Peyer's patch (tissue), 4 donors: ENCODE measurements around the gene FTO. TPM values are rescaled to one million over a fixed set of nuclear protein-coding genes. Genes with fewer than 3 reads are reported as not detected.

ENCODE experiments used
- DNase-seq, 3 donors: peaks; one replicate each; pipeline ENCODE4 v3.0.0-alpha.2; 2017 to 2019
- H3K27ac ChIP-seq, 4 donors: fragments of 200-600 bp; sonication (generic); one replicate each; pipeline ENCODE4 v1.5.1; 2016 to 2019
- H3K27me3 ChIP-seq, 2 donors: fragments of 200-600 bp; sonication (generic); one replicate each; pipeline ENCODE4 v1.5.1; 2019
- H3K36me3 ChIP-seq, 3 donors: fragments of 200-600 bp; sonication (generic); one replicate each; pipeline ENCODE4 v1.5.1; 2016 to 2019
- H3K4me1 ChIP-seq, 4 donors: fragments of 200-600 bp; sonication (generic); one replicate each; pipeline ENCODE4 v1.5.1; 2016 to 2019
- H3K4me3 ChIP-seq, 4 donors: fragments of 200-600 bp; sonication (generic); 1 replicate in 3 of 4; 2 replicates in 1 of 4; pipeline ENCODE4 v1.5.1; 2016 to 2019; ENCODE audit warnings: mild to moderate bottlenecking in 1 of 4
- H3K9me3 ChIP-seq, 4 donors: fragments of 200-600 bp; sonication (generic); one replicate each; pipeline ENCODE4 v1.5.1; 2016 to 2019; ENCODE audit warnings: mild to moderate bottlenecking in 1 of 4
- CTCF ChIP-seq, 6 experiments: fragments of 450-650 bp in 4 of 6; fragments of 200-600 bp in 2 of 6; sonication (generic) in 1 of 6; IDR thresholded peaks; one replicate each; pipeline ENCODE4 v1.5.1; 2017 to 2019; ENCODE audit warnings: antibody characterized with exemption in 6 of 6, mild to moderate bottlenecking in 3 of 6, moderate library complexity in 1 of 6
- POLR2A ChIP-seq, 2 donors: fragments of 450-650 bp; IDR thresholded peaks; one replicate each; pipeline ENCODE4 v1.5.1; 2017; ENCODE audit warnings: antibody characterized with exemption in 2 of 2, mild to moderate bottlenecking in 2 of 2, moderate library complexity in 2 of 2
- total RNA-seq, 4 donors: library from RNA; depleted of rRNA; stranded (reverse); fragments of >200 nt; gene quantifications; one replicate each; pipeline ENCODE4 v1.1.0, GENCODE V29; 2016

Gene FTO
- total RNA-seq, 4 donors from 2014 or later: 37.0 to 95.7 (median 45.1) TPM

- Histone ChIP-seq H3K36me3 (no peaks in the 10 kb centered on the region), H3K4me3 (no peak overlapping the region), H3K27me3 (no peaks in the 10 kb centered on the region), H3K9me3 (no peaks in the 10 kb centered on the region), H3K27ac (no peak overlapping the region), H3K4me1 (no peaks in the 10 kb centered on the region)
- TF ChIP-seq POLR2A (IDR thresholded peaks at IDR 0.05) (no peak), CTCF (IDR thresholded peaks at IDR 0.05) (no peak)
- no peak for DNase-seq
These were observed 88.4 kb downstream of the FTO start for GRCh38 chr16:53792161-53792951.

GRCh38 chr16:53803451-53803850 is 99.5 kb downstream of the FTO start:
- DNase-seq: no peak
- H3K9me3 ChIP-seq: no peaks in the 10 kb centered on the region
- TF ChIP-seq CTCF (IDR thresholded peaks at IDR 0.05) (no peak), POLR2A (IDR thresholded peaks at IDR 0.05) (no peak)
- no peak overlapping the region for H3K4me3 ChIP-seq
- no peak overlapping the region for H3K27ac ChIP-seq
- H3K4me1 ChIP-seq: no peaks in the 10 kb centered on the region
- no peaks in the 10 kb centered on the region for H3K36me3 ChIP-seq
- H3K27me3 ChIP-seq: no peaks in the 10 kb centered on the region

- Histone ChIP-seq H3K4me1 (no peaks in the 10 kb centered on the region), H3K27me3 (no peaks in the 10 kb centered on the region), H3K4me3 (no peak overlapping the region), H3K36me3 (no peaks in the 10 kb centered on the region), H3K27ac (no peak overlapping the region), H3K9me3 (no peaks in the 10 kb centered on the region)
- TF ChIP-seq CTCF (IDR thresholded peaks at IDR 0.05): no peak
- no peak for TF ChIP-seq POLR2A (IDR thresholded peaks at IDR 0.05)
- no peak for DNase-seq
These were observed 100.0 kb downstream of the FTO start for GRCh38 chr16:53803998-53804397.

GRCh38 chr16:53804467-53804866 is 100.5 kb downstream of the FTO start:
- Histone ChIP-seq H3K4me3 (no peak overlapping the region), H3K9me3 (no peaks in the 10 kb centered on the region), H3K27me3 (no peaks in the 10 kb centered on the region), H3K4me1 (no peaks in the 10 kb centered on the region), H3K27ac (no peak overlapping the region), H3K36me3 (no peaks in the 10 kb centered on the region)
- TF ChIP-seq POLR2A (IDR thresholded peaks at IDR 0.05): no peak
- no peak for TF ChIP-seq CTCF (IDR thresholded peaks at IDR 0.05)
- DNase-seq: no peak

GRCh38 chr16:53805113-53805512 is 101.2 kb downstream of the FTO start:
- DNase-seq: no peak

More at GRCh38 chr16:53805113-53805512, 101.2 kb downstream of the FTO start:
- Histone ChIP-seq H3K27me3 (no peaks in the 10 kb centered on the region), H3K9me3 (no peaks in the 10 kb centered on the region), H3K27ac (no peak overlapping the region), H3K4me3 (no peak overlapping the region), H3K4me1 (no peaks in the 10 kb centered on the region), H3K36me3 (no peaks in the 10 kb centered on the region)
- TF ChIP-seq CTCF (IDR thresholded peaks at IDR 0.05) (no peak), POLR2A (IDR thresholded peaks at IDR 0.05) (no peak)
